ENCODE results near the gene VRK1. TPM values are rescaled to one million over a fixed set of nuclear protein-coding genes. Genes with fewer than 3 reads are reported as not detected.

The VRK1 gene
- total RNA-seq, 4 donors from 2014 or later: 9.3 to 12.2 (median 12.1) TPM

GRCh38 chr14:96752594-96752993 lies 44.6 kb upstream of the VRK1 start:
- no peaks in the 10 kb centered on the region for H3K4me1 ChIP-seq
- H3K4me3 ChIP-seq: no peak overlapping the region
- DNase-seq (ENCODE audit: low spot score in 2 of 2): no peak
- WGBS: 79% methylated on average over 3 of the region's 3 CpGs
- peaks cover 33% of the 10 kb centered on the region for H3K27me3 ChIP-seq
- H3K36me3 ChIP-seq: no peaks in the 10 kb centered on the region
- TF ChIP-seq EP300 (IDR thresholded peaks at IDR 0.05) (no peak), POLR2A (IDR thresholded peaks at IDR 0.05) (no peak), POLR2AphosphoS5 (IDR thresholded peaks at IDR 0.05) (no peak), CTCF (IDR thresholded peaks at IDR 0.05) (no peak)
- H3K27ac ChIP-seq: no peak overlapping the region
- H3K9me3 ChIP-seq: no peaks in the 10 kb centered on the region

DNA sequence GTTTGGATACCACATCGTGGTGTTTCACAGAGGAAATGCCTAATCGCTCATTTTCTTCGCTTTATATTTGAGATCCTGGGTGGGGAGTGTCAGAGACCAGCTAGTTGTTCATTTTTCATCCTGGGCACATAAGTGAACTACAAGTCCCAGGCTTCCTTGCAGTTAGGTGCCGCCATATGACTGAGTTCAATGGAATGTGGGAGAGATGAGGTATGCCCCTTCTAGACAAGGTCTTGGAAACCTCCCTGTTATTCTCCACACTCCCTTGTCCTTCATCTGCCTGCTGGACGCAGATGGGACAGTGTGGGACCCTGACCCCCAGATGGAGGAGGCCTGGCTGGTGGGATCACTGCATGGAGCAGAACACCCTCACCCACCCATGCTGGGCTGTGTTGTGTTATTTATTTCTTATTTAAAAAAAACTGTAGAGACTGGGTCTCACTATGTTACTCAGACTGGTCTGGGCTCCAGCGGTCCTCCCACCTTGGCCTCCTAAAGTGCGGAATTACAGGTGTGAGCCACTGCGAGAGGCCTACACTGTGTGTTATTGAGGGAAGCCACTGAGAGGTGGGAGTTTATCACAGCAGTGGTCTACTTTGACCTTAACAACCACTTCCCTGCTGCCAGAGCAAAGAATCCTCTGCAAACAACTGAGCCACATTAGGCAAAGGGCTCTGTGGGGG lies 42.9 kb upstream of the VRK1 start:
- Histone ChIP-seq H3K36me3 (no peaks in the 10 kb centered on the region), H3K9me3 (no peaks in the 10 kb centered on the region), H3K27me3 (peaks cover 24% of the 10 kb centered on the region), H3K27ac (no peak overlapping the region), H3K4me1 (no peaks in the 10 kb centered on the region), H3K4me3 (no peak overlapping the region)
- WGBS: 96% methylated on average over 8 of the region's 8 CpGs
- no peak for DNase-seq (ENCODE audit: low spot score in 2 of 2)
- no peak for TF ChIP-seq CTCF (IDR thresholded peaks at IDR 0.05)
- no peak for TF ChIP-seq POLR2AphosphoS5 (IDR thresholded peaks at IDR 0.05)
- no peak for TF ChIP-seq EP300 (IDR thresholded peaks at IDR 0.05)
- no peak for TF ChIP-seq POLR2A (IDR thresholded peaks at IDR 0.05)

DNA sequence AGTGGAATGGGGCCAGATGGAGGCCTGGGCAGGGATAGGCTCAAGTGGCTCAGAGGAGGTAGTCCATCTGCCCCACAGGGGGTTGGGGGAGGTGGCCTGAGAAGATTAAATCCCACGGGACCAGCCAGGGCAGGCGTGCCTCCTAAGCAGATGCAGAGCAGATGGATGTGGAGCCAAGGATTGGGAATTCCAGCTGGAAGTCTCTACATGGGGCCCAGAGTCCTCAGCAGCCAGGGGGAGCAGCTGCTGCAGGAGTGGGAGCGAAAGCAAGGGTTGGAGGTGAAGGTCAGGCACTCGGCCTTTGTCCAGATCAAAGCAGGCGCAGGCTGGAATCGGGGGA lies 42.4 kb upstream of the VRK1 start:
- H3K4me3 ChIP-seq: no peak overlapping the region
- no peak for DNase-seq (ENCODE audit: low spot score in 2 of 2)
- TF ChIP-seq POLR2A (IDR thresholded peaks at IDR 0.05) (no peak), CTCF (IDR thresholded peaks at IDR 0.05) (no peak), POLR2AphosphoS5 (IDR thresholded peaks at IDR 0.05) (no peak), EP300 (IDR thresholded peaks at IDR 0.05) (no peak)
- H3K4me1 ChIP-seq: no peaks in the 10 kb centered on the region
- H3K27me3 ChIP-seq: peaks cover 19% of the 10 kb centered on the region
- no peaks in the 10 kb centered on the region for H3K36me3 ChIP-seq
- no peak overlapping the region for H3K27ac ChIP-seq
- no peaks in the 10 kb centered on the region for H3K9me3 ChIP-seq
- WGBS: 63% methylated on average over 4 of the region's 6 CpGs

DNA sequence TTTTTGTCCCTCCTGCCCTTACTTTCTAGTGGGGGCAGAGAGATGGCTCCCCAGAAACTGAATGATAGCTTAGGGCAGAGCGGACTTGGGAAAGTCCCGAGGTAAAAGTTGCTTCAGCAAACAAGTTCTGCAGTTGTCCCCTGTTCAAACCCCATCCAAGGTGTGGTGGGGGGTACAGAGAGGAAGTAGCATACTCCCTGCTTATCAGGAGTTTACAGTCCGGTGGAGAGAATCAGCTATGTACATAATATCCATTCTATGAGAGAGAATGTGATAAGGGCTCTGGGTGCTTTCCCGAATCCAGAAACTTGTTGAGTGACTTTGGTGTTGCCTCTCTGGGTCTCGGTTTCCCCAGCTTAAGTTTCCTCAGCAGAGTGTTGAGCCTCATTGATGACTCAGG lies 40.4 kb upstream of the VRK1 start:
- no peaks in the 10 kb centered on the region for H3K4me1 ChIP-seq
- peaks cover 12% of the 10 kb centered on the region for H3K27me3 ChIP-seq
- no peaks in the 10 kb centered on the region for H3K9me3 ChIP-seq
- no peak overlapping the region for H3K4me3 ChIP-seq
- TF ChIP-seq EP300 (IDR thresholded peaks at IDR 0.05) (no peak), POLR2AphosphoS5 (IDR thresholded peaks at IDR 0.05) (no peak), CTCF (IDR thresholded peaks at IDR 0.05) (no peak), POLR2A (IDR thresholded peaks at IDR 0.05) (no peak)
- no peak for DNase-seq (ENCODE audit: low spot score in 2 of 2)
- no peak overlapping the region for H3K27ac ChIP-seq
- no peaks in the 10 kb centered on the region for H3K36me3 ChIP-seq
- 62% methylated on average over 5 of the region's 5 CpGs for WGBS

- 63% methylated on average over 7 of the region's 7 CpGs for WGBS
- no peak overlapping the region for H3K27ac ChIP-seq
- peaks cover 12% of the 10 kb centered on the region for H3K27me3 ChIP-seq
- no peak for TF ChIP-seq POLR2AphosphoS5 (IDR thresholded peaks at IDR 0.05)
- H3K4me1 ChIP-seq: no peaks in the 10 kb centered on the region
- DNase-seq (ENCODE audit: low spot score in 2 of 2): no peak
- no peaks in the 10 kb centered on the region for H3K9me3 ChIP-seq
- H3K36me3 ChIP-seq: no peaks in the 10 kb centered on the region
- H3K4me3 ChIP-seq: no peak overlapping the region
Measured at GRCh38 chr14:96757456-96757855, 39.7 kb upstream of the VRK1 start.

DNA sequence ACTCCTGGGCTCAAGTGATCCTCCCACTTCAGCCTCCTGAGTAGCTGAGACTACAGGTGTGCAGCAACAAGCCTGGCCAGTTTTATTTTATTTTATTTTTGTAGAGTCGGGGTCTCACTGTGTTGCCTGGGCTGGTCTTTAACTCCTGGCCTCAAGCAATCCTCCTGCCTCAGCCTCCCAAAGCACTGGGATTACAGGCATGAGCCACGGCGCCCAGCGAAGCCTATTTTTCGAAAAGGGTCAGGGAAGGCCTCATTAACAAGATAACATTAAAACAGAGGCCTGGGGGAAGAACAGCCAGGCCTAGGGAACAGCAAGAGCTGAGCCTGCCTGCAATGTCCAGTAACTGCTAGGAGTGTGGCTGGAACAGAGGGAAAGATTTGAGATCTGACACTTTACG lies 36.1 kb upstream of the VRK1 start:
- H3K27ac ChIP-seq: no peak overlapping the region
- H3K4me3 ChIP-seq: no peak overlapping the region
- H3K4me1 ChIP-seq: no peaks in the 10 kb centered on the region
- no peaks in the 10 kb centered on the region for H3K36me3 ChIP-seq
- 88% methylated on average over 6 of the region's 6 CpGs for WGBS
- H3K27me3 ChIP-seq: no peaks in the 10 kb centered on the region
- no peaks in the 10 kb centered on the region for H3K9me3 ChIP-seq
- DNase-seq (ENCODE audit: low spot score in 2 of 2): no peak
- no peak for TF ChIP-seq POLR2AphosphoS5 (IDR thresholded peaks at IDR 0.05)
- no peak for TF ChIP-seq POLR2A (IDR thresholded peaks at IDR 0.05)
- TF ChIP-seq EP300 (IDR thresholded peaks at IDR 0.05): no peak
- no peak for TF ChIP-seq CTCF (IDR thresholded peaks at IDR 0.05)

Data from suprapubic skin (tissue), 4 donors.